K562 (cell line): ENCODE results near the gene CEP43.

Experiments used
- ATF3 ChIP-seq, 2 experiments: fragments of 450-650 bp in 1 of 2; sonication (generic) in 1 of 2; formaldehyde crosslinking in 1 of 2; IDR thresholded peaks in 1 of 2; conservative IDR thresholded peaks in 1 of 2; 2 replicates each; pipeline versions ENCODE4 v1.6.1 to v1.8.1; 2016 to 2023; ENCODE audit warnings: mild to moderate bottlenecking in 2 of 2, moderate library complexity in 2 of 2, inconsistent platforms in 1 of 2, missing genetic modification reagents in 1 of 2
- GMEB1 ChIP-seq: fragments of 250-450 bp; sonication (Bioruptor Pico); IDR thresholded peaks from 2 replicates; pipeline ENCODE4 v1.4.0; 2020; ENCODE audit warnings: mild to moderate bottlenecking
- HNRNPK ChIP-seq: fragments of 200-400 bp; formaldehyde crosslinking; IDR thresholded peaks from one replicate; pipeline ENCODE4 v1.6.1; 2018; ENCODE audit warnings: mild to moderate bottlenecking, low read depth, low read length; ENCODE audit not compliant: poor library complexity, severe bottlenecking
- MYNN ChIP-seq, 2 experiments: sonication (generic); formaldehyde crosslinking in 1 of 2; IDR thresholded peaks; 2 replicates each; pipeline versions ENCODE4 v1.5.0 to v1.6.1; 2016 to 2020; ENCODE audit warnings: antibody characterized with exemption in 1 of 2, missing genetic modification reagents in 1 of 2
- NONO ChIP-seq, 2 experiments: fragments of 200-400 bp in 1 of 2; fragments of 450-650 bp in 1 of 2; formaldehyde crosslinking in 1 of 2; IDR thresholded peaks; 2 replicates each; pipeline ENCODE4 v1.6.1; 2017; ENCODE audit warnings: low read depth in 2 of 2, mild to moderate bottlenecking in 2 of 2, moderate library complexity in 2 of 2, low read length in 1 of 2
- POLR2AphosphoS5 ChIP-seq: IDR thresholded peaks from 2 replicates; pipeline ENCODE4 v1.6.1; 2011; ENCODE audit warnings: mild to moderate bottlenecking, low read depth, low read length, moderate library complexity; ENCODE audit not compliant: control insufficient read depth, insufficient read depth
- SRSF1 ChIP-seq: fragments of 200-400 bp; formaldehyde crosslinking; IDR thresholded peaks from 2 replicates; pipeline ENCODE4 v1.6.1; 2017; ENCODE audit warnings: mild to moderate bottlenecking, low read depth, low read length, moderate library complexity

- no peak for TF ChIP-seq POLR2AphosphoS5
- no peak for TF ChIP-seq ATF3 (IDR thresholded peaks at IDR 0.05)
- no peak for TF ChIP-seq ATF3 (CRISPR knock-in tag; conservative IDR thresholded peaks at IDR 0.05)
- no peak for TF ChIP-seq SRSF1
- no peak for TF ChIP-seq MYNN (IDR thresholded peaks at IDR 0.05)
- TF ChIP-seq MYNN (CRISPR knock-in tag; IDR thresholded peaks at IDR 0.05): no peak
- TF ChIP-seq NONO (IDR thresholded peaks at IDR 0.05; ENCODE audit: low read depth in 2 of 2, low read length in 1 of 2): no peak
- no peak for TF ChIP-seq GMEB1 (CRISPR knock-in tag)
- no peak for TF ChIP-seq HNRNPK
These were observed 49.4 kb upstream of the CEP43 start for GRCh38 chr6:166949528-166950442.
